ENCODE measurements around the gene CCNY. TPM values are rescaled to one million over a fixed set of nuclear protein-coding genes. Genes with fewer than 3 reads are reported as not detected.
A peak's percentile ranks its signal among the peaks of the same experiment; 100 is the strongest.

The CCNY gene
- total RNA-seq, 1 experiment from 2014 or later: 44.2 TPM

DNA sequence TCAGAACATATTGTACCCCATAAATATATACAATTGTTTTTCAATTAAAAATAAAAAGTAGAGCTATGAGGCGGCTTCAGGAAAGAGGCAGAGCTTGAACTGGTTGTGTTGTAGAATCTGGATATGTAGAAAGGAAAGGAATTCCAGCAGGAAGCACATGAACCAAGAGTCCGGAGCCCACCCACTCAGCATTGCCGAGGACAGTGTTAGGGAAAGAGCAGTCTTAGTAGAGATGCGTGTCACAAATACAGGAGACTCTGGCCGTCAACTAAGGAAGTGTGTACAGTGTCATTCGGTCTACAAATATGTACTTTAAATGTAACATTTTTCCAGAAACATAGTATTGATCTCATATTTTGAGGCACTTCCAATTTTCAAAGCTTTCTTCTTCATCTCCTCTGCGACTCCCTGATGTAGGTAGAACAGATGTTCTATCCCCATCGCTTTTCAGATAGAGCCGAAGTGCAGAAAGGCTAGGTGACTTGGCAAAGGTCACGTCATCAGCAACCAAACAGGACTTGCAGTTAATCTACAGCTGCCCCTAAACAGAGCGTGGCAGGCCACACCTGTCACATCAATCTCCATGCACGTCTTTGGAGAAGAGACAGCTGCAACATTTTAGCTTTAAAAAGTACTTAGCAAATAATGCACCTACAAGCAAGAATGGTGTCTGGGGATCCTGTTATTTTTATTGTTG is 243.6 kb downstream of the CCNY start:
- no peak for DNase-seq (ENCODE audit: low read depth)

DNA sequence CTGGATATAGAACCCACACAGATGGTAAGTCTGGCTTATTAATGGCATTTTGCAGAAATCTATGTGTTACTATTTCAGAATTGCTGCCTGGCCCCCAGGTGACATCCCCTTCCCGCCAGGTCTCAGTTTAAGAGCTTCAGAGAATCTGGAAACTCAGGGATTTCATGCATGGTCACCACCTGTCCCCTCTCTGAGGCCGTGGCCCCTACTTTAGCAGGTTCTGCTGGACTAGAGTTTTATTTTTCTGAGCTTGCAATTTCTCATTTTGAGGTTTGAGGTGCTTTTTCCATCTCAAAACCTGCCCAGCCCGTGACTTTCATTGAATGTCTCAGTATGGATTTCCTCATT is 244.1 kb downstream of the CCNY start:
- no peak for DNase-seq (ENCODE audit: low read depth)

DNA sequence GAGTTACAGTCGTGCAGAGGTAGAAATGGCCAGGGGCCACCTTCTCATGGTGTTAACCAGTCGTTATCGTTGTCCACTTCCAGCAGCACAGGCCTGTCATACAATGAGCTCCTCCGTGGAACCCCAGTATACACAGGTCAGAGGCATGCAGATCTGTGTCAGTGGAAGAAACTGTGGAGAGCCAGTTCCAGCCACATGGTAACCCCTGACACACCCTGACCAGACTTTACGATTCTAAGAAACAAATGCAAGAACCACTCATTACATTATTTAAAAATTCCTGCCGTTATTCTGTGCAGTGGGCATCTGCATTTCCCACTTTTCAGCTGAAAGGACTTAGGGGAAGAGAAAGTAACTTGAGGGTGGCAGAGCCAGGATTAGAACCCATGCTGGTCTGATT is 245.3 kb downstream of the CCNY start:
- DNase-seq (ENCODE audit: low read depth): no peak

DNA sequence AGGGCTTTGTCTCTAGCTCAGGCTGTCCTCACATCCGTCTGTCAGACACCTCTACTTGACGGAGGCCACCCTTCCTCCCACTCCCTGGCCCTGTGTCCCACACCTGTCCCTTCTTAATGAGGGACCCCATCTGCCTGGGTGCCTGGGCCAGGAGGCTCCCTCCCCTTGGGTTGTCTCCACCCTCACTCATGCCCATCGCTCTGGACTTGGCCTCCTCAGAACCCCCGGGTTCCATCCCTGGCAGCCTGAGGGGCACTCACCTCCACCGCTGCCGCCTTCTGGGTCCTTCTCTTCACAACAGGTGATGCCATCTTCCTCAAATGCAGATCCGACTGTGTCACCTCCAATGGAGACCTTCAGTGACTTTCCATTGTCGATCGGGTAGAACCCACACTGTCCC is 248.6 kb downstream of the CCNY start:
- no peak for DNase-seq (ENCODE audit: low read depth)

DNA sequence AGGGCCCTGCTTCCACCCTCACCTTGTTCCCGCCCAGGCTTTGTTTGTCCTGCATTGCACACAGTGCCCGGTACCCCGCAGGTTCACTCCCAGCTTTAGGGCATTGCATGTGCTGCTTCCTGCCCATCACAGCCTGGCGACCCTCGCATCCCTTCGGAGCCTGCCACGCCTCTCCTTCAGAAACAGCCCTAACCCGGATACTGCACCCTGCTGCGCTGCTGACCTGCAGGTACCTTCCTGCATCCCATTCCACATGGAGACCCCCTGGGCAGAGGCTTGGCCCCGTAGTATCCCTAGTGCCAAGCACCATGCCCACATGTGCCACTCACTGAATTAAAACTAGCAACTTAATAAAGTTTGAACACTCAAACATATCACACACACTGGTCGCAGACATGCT is 249.0 kb downstream of the CCNY start:
- no peak for DNase-seq (ENCODE audit: low read depth)

DNA sequence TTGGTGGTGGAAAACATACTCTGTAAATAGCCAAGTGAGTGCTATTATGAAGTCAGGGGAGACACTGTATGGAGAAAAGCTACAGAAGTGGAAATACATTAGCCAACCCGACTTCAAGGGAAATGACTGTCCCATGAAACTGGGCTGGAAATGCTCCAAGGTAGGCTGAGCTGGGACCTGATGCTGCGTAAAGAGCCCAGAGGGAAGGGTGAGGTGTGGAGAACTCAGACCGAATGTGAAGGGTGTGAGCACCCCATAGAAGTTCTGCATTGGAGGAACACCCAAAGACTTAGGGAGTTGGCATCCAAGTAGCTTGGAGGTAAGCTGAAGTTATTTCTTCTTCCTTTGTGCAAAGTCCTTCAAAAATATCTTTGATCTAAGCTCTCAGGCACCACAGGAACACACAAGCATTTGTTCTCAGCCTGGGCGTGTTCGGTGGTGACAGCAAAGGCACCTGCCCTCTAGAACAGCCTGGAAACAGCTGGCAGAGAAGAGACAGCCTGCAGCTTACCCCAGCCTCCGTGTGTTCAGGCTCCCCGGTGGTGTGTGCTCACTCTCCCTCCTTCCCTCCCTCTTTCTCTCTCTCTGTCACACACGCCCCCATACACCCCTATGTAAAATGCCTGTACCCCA is 249.7 kb downstream of the CCNY start:
- no peak for DNase-seq (ENCODE audit: low read depth)

DNA sequence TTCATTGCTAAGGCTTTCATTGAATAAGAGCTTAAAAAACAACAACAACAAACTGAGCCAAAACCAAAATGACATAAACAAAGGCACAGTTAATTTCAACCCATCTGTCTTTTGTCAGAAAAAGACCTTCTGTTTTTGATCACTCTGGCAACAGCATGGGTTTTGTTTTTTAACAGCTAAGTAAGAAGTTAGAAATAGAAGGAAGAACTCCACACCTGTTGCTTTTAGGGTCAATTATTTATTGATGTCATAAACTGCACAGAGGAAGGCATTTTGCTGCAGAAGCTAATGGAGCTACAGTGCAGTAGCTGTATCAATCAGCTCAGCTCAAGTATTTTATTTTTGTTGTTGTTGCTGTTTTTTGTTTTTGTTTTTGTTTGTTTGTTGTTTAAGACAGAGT is 252.5 kb downstream of the CCNY start:
- no peak for DNase-seq (ENCODE audit: low read depth)

DNA sequence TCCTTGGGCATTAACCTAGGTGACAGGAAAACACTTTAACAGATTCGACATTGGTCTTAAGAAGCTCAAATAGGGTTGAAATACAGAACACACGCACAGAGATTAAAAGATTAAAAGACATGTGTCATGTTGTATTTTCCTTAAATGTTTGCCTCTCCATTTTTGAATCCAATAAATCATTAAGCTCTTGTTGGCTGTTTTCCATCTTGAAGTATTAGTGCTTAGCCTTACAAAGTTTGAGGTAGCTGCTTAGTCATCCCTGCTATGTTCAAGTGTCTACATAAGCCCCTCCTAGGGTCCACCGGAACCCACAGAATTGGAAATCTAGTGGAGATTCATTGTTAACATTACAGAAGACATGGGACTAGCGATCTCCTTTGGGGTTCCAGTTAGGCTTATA is 256.1 kb downstream of the CCNY start:
- no peak for DNase-seq (ENCODE audit: low read depth)

DNA sequence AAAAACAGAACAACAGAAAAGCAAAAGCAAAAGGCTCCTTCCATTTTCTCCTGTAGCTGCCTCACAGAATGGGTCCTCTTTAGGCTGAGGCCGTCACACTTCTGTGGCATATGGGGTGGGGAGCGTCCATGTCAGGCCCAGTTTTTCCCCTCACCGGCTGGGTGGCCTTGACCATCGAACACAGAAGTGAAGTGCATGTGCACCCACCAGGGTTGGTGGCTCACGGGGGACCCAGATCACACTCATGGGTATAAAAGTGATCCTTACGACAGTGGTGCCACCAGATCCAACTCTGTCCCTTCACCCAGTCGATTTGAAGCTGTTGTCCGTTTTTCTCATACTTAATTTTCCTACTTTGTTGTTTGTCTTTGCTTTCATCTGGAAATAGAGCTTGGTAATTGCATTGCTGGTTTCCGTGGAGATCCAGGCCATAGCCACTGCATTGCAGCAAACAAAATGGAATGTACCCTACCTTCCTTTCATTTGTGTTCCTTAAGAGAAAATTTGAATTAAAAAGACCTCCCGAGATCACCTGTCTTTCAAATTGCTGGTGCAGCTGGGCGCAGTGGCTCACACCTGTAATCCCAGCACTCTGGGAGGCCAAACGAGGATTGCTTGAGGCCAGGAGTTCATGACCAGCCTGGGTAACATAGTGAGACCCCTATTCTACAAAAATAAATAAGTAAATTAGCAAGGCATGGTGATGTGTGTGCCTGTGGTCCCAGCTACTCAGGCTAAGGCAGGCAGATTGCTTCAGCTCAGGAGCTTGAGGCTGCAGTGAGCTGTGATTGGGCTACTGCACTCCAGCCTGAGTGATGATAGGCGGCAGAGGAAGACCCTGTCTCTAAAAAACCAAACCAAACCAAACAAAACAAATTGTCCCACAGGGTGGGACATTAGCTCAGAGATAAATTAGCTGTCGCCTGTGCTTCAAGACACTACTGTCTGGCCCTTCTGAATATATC is 258.1 kb downstream of the CCNY start:
- DNase-seq (ENCODE audit: low read depth): no peak

DNA sequence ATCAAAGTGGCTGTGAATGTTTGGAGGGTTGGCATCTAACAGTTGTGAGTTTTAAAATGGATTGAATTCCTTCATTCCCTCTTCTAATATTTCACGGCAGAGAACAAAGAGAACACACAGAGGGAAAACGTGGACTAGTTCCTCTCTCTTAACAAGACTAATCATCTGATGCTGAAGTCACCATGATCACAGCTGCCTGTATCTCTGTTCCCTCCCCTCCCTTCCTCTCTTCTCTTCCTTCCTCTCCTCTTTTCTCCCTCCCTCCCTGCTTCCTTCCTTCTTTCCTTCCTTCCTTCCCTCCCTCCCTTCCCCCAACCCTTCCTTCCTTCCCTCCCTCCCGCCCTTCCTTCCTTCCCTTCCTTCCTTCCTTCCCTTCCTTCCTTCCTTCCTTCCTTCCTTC is 258.8 kb downstream of the CCNY start:
- DNase-seq (ENCODE audit: low read depth): no peak

DNA sequence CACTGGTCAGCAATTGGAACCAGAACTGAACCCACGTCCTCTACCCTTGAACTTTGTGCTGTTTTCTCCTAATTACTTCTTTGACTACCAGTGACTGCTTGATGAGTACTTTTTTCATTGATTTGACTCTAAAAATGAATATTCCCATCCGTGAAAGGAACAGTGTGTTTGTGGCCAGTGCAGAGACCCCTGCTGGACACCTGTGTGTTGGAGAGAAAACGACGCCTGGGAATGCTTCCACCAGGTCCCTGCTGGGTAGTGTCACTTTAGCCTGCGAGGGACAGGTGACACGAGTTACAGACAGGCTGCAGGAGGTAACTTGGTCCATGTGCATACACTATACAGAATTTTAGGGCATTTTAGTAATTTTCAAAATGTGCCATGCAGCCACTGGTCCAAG is 262.1 kb downstream of the CCNY start:
- DNase-seq (ENCODE audit: low read depth): no peak

DNA sequence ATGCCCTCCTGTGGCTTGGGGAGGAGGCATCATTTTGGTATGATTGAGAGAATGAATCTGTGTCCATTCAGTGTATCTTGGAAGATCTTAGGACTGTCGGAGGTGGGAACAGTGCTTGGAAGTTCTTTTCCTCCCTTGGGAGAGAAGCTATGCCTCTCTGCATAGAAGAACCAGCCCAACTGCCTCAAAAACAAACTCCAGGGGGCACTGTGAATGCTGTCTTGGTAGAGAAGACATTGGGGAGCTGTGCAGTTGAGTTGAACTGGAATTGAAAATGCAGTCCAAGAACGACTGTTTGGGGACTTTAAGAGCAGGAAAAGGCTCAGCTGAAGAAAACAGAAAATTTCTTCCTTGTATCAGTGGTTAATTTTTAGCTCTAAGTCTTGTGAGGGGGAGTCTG is 263.9 kb downstream of the CCNY start:
- DNase-seq (ENCODE audit: low read depth): peak; percentile 17

DNA sequence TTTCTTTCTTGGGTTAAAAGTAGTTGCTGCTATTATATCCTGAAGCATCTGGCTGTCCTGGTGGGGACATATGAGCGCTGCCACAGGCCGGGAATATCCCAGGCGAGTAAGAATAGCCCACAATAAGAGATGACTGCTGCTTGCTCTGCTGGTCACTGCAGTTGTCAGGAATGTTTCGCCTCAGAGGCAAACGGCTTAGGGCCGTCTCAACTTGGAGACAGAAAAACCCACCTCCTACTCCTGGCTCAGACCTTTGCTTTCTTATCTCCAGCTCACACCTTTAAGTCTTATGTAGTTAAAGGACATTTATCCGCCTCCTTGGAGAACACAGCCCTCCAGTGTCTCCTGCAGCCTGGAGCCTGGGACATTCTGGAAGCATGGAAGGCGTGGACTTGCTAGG is 268.9 kb downstream of the CCNY start, which contains the start of gene GJD4:
Gene GJD4, plus strand, starts transcription at position 151 of the 400 bp plus-strand sequence. Its CDS starts 227 bp downstream, at position 378.
- no peak for DNase-seq (ENCODE audit: low read depth)

DNA sequence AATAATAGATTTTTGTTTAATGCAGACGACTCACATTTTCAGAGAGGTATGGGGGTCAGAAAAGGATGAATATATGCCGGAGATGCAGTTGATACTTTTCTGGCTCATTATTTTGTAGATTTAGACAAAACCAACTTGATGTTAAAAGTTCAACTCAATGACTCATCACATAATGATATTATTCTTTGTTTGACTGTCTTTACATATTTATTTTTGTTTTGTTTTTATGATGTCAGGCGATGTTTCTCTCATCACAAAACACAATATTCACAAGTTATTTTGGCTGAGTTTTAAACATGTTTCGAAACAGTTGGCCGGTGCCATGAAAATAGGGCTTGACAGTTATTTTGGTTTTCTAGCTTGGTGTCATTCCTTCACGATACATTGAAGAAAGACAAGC is 270.1 kb downstream of the CCNY start:
- no peak for DNase-seq (ENCODE audit: low read depth)

DNA sequence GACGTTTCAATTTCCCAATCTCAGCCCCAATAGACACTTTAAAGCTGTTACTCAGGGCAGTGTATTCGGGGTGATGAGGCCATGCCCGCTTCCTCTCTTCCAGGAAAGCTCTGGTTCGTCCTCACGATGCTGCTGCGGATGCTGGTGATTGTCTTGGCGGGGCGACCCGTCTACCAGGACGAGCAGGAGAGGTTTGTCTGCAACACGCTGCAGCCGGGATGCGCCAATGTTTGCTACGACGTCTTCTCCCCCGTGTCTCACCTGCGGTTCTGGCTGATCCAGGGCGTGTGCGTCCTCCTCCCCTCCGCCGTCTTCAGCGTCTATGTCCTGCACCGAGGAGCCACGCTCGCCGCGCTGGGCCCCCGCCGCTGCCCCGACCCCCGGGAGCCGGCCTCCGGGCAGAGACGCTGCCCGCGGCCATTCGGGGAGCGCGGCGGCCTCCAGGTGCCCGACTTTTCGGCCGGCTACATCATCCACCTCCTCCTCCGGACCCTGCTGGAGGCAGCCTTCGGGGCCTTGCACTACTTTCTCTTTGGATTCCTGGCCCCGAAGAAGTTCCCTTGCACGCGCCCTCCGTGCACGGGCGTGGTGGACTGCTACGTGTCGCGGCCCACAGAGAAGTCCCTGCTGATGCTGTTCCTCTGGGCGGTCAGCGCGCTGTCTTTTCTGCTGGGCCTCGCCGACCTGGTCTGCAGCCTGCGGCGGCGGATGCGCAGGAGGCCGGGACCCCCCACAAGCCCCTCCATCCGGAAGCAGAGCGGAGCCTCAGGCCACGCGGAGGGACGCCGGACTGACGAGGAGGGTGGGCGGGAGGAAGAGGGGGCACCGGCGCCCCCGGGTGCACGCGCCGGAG is 271.4 kb downstream of the CCNY start:
- DNase-seq (ENCODE audit: low read depth): no peak

DNA sequence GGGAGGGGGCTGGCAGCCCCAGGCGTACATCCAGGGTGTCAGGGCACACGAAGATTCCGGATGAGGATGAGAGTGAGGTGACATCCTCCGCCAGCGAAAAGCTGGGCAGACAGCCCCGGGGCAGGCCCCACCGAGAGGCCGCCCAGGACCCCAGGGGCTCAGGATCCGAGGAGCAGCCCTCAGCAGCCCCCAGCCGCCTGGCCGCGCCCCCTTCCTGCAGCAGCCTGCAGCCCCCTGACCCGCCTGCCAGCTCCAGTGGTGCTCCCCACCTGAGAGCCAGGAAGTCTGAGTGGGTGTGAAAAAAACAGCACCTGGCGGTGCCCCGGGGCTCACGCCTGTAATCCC is 272.0 kb downstream of the CCNY start:
- DNase-seq (ENCODE audit: low read depth): no peak

DNA sequence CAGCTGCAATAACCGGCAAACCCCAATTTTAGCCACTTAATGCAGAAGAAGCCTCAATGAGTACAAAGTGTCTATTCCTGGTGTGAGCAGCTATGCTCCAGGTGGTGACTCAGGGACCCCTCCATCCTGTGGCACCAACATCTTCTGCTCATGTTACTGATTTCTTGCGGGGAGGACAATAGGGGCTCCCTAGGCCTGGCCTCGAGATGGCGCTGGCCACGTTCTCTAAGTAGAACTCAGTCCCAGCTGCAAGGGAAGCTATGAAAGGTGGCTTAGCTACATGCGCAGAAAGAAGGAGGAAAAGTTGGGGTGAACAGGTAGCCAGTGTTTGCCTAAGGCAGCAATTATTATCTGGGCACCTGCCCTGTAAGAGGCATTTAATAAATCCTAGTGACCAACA is 275.4 kb downstream of the CCNY start:
- no peak for DNase-seq (ENCODE audit: low read depth)

DNA sequence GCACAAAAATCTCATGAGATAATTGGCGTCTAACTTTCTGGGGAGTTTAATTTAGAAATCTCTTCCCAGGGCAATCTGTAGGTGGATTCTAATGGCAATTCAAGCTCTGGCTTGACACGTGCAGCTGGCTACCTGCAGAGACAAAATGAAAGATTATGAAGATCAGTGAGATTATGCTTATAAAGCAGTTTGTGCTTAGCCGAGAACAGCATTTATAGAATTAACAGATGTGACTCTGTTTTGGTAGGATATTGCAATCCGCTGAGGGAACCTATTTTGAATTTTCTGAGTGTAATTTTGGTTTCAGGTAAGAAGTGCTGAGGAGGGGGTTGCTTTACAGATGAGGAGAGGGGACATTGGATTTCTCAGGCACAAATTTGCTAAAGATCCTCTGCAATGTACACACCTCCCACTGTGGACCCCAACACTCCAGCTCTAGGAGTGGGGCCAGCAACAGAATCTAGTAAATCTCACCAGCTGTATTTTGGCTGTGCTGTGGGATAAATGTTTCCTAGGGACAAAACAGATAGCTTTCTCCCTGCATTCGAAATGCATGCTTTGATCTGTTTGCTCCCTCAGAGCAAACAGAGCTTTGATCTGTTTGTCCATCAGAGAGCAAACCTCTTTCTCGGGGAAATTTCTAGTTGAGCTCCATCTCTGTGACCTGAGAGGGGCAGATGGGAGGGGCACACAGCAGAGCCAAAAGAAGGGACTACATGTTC is 276.2 kb downstream of the CCNY start:
- no peak for DNase-seq (ENCODE audit: low read depth)

DNA sequence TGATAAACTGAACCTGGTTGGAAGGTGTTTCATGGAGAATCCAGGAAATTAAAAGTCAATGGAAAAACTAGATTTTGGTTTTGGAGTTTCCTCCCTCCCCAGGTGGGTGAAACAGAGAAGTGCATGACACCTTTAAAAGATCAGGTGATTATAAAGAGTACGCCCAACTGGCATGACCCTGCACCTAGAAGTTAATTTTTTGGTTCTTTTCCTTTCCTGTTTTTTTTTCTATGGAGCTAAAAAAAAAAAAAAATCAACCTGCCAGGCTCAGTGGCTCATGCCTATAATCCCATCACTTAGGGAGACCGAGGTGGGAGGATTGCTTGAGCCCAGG is 276.8 kb downstream of the CCNY start:
- DNase-seq (ENCODE audit: low read depth): no peak

DNA sequence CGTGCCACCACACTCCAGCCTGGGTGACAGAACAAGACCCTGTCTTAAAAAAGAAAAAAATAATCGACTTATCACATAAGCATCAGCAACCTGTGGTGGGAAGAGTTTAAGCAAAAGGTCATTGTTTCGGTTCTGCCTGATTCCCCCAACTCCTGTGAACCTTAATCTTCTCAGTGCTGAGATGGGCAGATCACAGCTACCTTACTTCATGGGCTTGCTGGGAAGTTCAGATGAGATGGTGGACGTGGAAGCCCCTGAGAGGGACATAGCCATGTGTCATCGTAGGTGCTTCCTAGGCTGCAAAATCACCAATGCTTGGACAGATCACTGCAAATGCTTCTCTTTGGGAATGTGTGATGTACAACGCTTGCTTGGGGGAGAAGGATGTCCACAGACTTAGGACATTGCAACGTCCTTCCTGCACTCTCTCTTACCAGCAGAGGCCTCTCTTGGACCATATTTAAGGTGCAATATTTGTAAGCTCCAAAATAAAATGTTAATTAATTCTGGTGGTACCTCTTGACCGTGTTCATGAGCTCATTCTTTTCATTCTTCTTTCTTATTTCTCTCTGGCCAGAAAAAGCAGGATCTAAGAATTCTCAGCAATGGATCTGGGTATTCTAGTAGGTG is 277.4 kb downstream of the CCNY start:
- DNase-seq (ENCODE audit: low read depth): peak; percentile 41

DNA sequence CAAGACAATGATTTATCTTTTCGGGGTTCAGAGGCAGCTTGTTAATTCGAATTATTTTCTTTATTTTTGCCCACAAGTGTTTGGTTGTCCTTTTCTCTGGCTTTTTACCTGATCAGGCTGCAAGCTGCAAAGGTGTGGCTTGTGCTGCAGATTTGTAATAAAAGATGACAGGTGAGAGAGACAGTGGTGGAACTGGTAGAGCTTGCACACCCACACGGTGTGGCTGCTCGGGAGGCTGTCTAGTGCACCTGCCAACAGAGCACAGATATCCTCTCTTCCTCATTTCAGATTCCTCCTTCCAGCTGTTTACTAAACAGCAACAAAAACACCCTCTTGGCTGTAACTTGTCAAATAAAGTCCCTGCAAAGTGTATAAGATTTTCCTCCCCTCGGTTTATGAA is 278.0 kb downstream of the CCNY start:
- DNase-seq (ENCODE audit: low read depth): no peak
